Measurements from ENCODE around the gene NRIP1.

The NRIP1 gene

GRCh38 chr21:14962217-14962616 is 102.6 kb downstream of the NRIP1 start:
- 100% methylated on average over 1 of the region's 3 CpGs for WGBS (ENCODE audit: extremely low coverage, insufficient coverage, low lambda C conversion rate)
- H3K23ac ChIP-seq (ENCODE audit: low read length) = no peak overlapping the region
- no peak overlapping the region for H3K18ac ChIP-seq (ENCODE audit: low read length)
- no peak overlapping the region for H3K56ac ChIP-seq (ENCODE audit: low read length)
- H2BK15ac ChIP-seq (replicated peaks; ENCODE audit: low read depth) = no peak overlapping the region
- no peak overlapping the region for H2AK5ac ChIP-seq (ENCODE audit: low read length)
- no peak overlapping the region for H3K4ac ChIP-seq (ENCODE audit: low read depth, low read length)
- no peak overlapping the region for H3K9ac ChIP-seq (ENCODE audit: low read length)
- no peak overlapping the region for H2BK120ac ChIP-seq (ENCODE audit: low read depth, low read length)
- H3K4me2 ChIP-seq (ENCODE audit: low read length) = no peak overlapping the region
- H3K4me3 ChIP-seq (ENCODE audit: low read length) = no peak overlapping the region
- no peaks in the 10 kb centered on the region for H3K79me2 ChIP-seq (ENCODE audit: control insufficient read depth, insufficient read depth, low read length)
- no peak overlapping the region for H4K5ac ChIP-seq (ENCODE audit: low read length)
- no peaks in the 10 kb centered on the region for H3K79me1 ChIP-seq (ENCODE audit: low read length)
- H2BK5ac ChIP-seq (ENCODE audit: low read length) = no peak overlapping the region
- H3K36me3 ChIP-seq (ENCODE audit: control insufficient read depth, insufficient read depth, low read length) = peaks cover 2% of the 10 kb centered on the region
- no peak overlapping the region for H3K27ac ChIP-seq (ENCODE audit: low read depth, low read length)
- peaks cover 3% of the 10 kb centered on the region for H3K4me1 ChIP-seq (ENCODE audit: control insufficient read depth, low read depth, low read length)
- no peaks in the 10 kb centered on the region for H3K27me3 ChIP-seq (ENCODE audit: insufficient read depth, low read length, poor library complexity)
- no peak for DNase-seq
- H4K8ac ChIP-seq (ENCODE audit: low read depth, low read length) = no peak overlapping the region

GRCh38 chr21:14961502-14961901 is 103.3 kb downstream of the NRIP1 start:
- no peak overlapping the region for H4K8ac ChIP-seq (ENCODE audit: low read depth, low read length)
- H3K23ac ChIP-seq (ENCODE audit: low read length) = no peak overlapping the region
- H2BK120ac ChIP-seq (ENCODE audit: low read depth, low read length) = no peak overlapping the region
- H3K9ac ChIP-seq (ENCODE audit: low read length) = no peak overlapping the region
- no peak overlapping the region for H4K5ac ChIP-seq (ENCODE audit: low read length)
- no peak overlapping the region for H3K4me3 ChIP-seq (ENCODE audit: low read length)
- no peaks in the 10 kb centered on the region for H3K36me3 ChIP-seq (ENCODE audit: control insufficient read depth, insufficient read depth, low read length)
- H3K27ac ChIP-seq (ENCODE audit: low read depth, low read length) = no peak overlapping the region
- no peaks in the 10 kb centered on the region for H3K79me2 ChIP-seq (ENCODE audit: control insufficient read depth, insufficient read depth, low read length)
- peaks cover 3% of the 10 kb centered on the region for H3K4me1 ChIP-seq (ENCODE audit: control insufficient read depth, low read depth, low read length)
- no peaks in the 10 kb centered on the region for H3K27me3 ChIP-seq (ENCODE audit: insufficient read depth, low read length, poor library complexity)
- no peak overlapping the region for H3K4me2 ChIP-seq (ENCODE audit: low read length)
- no peak overlapping the region for H3K18ac ChIP-seq (ENCODE audit: low read length)
- no peak overlapping the region for H2AK5ac ChIP-seq (ENCODE audit: low read length)
- no peak overlapping the region for H3K56ac ChIP-seq (ENCODE audit: low read length)
- H2BK15ac ChIP-seq (replicated peaks; ENCODE audit: low read depth) = no peak overlapping the region
- 100% methylated on average over 1 of the region's 3 CpGs for WGBS (ENCODE audit: extremely low coverage, insufficient coverage, low lambda C conversion rate)
- DNase-seq = no peak
- H3K79me1 ChIP-seq (ENCODE audit: low read length) = no peaks in the 10 kb centered on the region
- no peak overlapping the region for H2BK5ac ChIP-seq (ENCODE audit: low read length)
- H3K4ac ChIP-seq (ENCODE audit: low read depth, low read length) = no peak overlapping the region

- H3K9ac ChIP-seq (ENCODE audit: low read length) = no peak overlapping the region
Observed at GRCh38 chr21:14959343-14959742, 105.5 kb downstream of the NRIP1 start.

GRCh38 chr21:14957836-14958235 is 107.0 kb downstream of the NRIP1 start:
- Histone ChIP-seq H3K27me3 (ENCODE audit: insufficient read depth, low read length, poor library complexity) (no peaks in the 10 kb centered on the region), H3K9ac (ENCODE audit: low read length) (no peak overlapping the region), H3K4me1 (ENCODE audit: control insufficient read depth, low read depth, low read length) (peaks cover 3% of the 10 kb centered on the region), H2BK120ac (ENCODE audit: low read depth, low read length) (no peak overlapping the region), H4K5ac (ENCODE audit: low read length) (no peak overlapping the region), H2BK5ac (ENCODE audit: low read length) (no peak overlapping the region), H4K8ac (ENCODE audit: low read depth, low read length) (no peak overlapping the region), H3K79me1 (ENCODE audit: low read length) (no peaks in the 10 kb centered on the region), H2AK5ac (ENCODE audit: low read length) (no peak overlapping the region), H3K4me3 (ENCODE audit: low read length) (no peak overlapping the region), H3K36me3 (ENCODE audit: control insufficient read depth, insufficient read depth, low read length) (no peaks in the 10 kb centered on the region), H3K4me2 (ENCODE audit: low read length) (no peak overlapping the region), H3K18ac (ENCODE audit: low read length) (peak overlapping the region; percentile 68), H3K23ac (ENCODE audit: low read length) (no peak overlapping the region), H3K56ac (ENCODE audit: low read length) (no peak overlapping the region), H3K79me2 (ENCODE audit: control insufficient read depth, insufficient read depth, low read length) (no peaks in the 10 kb centered on the region), H2BK15ac (replicated peaks; ENCODE audit: low read depth) (no peak overlapping the region), H3K4ac (ENCODE audit: low read depth, low read length) (no peak overlapping the region), H3K27ac (ENCODE audit: low read depth, low read length) (no peak overlapping the region)
- WGBS (ENCODE audit: extremely low coverage, insufficient coverage, low lambda C conversion rate) = no CpG with 5 or more reads among the region's 1 CpG
- DNase-seq = no peak

More at GRCh38 chr21:14959343-14959742, 105.5 kb downstream of the NRIP1 start:
- H2BK5ac ChIP-seq (ENCODE audit: low read length) = no peak overlapping the region
- no peaks in the 10 kb centered on the region for H3K79me2 ChIP-seq (ENCODE audit: control insufficient read depth, insufficient read depth, low read length)
- no peak overlapping the region for H3K4me2 ChIP-seq (ENCODE audit: low read length)
- no peak overlapping the region for H3K23ac ChIP-seq (ENCODE audit: low read length)
- no peaks in the 10 kb centered on the region for H3K36me3 ChIP-seq (ENCODE audit: control insufficient read depth, insufficient read depth, low read length)
- no peak overlapping the region for H3K4ac ChIP-seq (ENCODE audit: low read depth, low read length)
- H3K4me3 ChIP-seq (ENCODE audit: low read length) = no peak overlapping the region
- no peaks in the 10 kb centered on the region for H3K79me1 ChIP-seq (ENCODE audit: low read length)
- no peak for DNase-seq
- no peak overlapping the region for H2AK5ac ChIP-seq (ENCODE audit: low read length)
- no peak overlapping the region for H2BK15ac ChIP-seq (replicated peaks; ENCODE audit: low read depth)
- no peaks in the 10 kb centered on the region for H3K27me3 ChIP-seq (ENCODE audit: insufficient read depth, low read length, poor library complexity)
- no CpG with 5 or more reads among the region's 3 CpGs for WGBS (ENCODE audit: extremely low coverage, insufficient coverage, low lambda C conversion rate)
- no peak overlapping the region for H3K18ac ChIP-seq (ENCODE audit: low read length)
- H3K4me1 ChIP-seq (ENCODE audit: control insufficient read depth, low read depth, low read length) = peaks cover 3% of the 10 kb centered on the region
- no peak overlapping the region for H4K8ac ChIP-seq (ENCODE audit: low read depth, low read length)
- no peak overlapping the region for H2BK120ac ChIP-seq (ENCODE audit: low read depth, low read length)
- no peak overlapping the region for H4K5ac ChIP-seq (ENCODE audit: low read length)
- no peak overlapping the region for H3K27ac ChIP-seq (ENCODE audit: low read depth, low read length)
- H3K56ac ChIP-seq (ENCODE audit: low read length) = no peak overlapping the region

- no peaks in the 10 kb centered on the region for H3K36me3 ChIP-seq (ENCODE audit: control insufficient read depth, insufficient read depth, low read length)
- H3K23ac ChIP-seq (ENCODE audit: low read length) = no peak overlapping the region
- H3K4ac ChIP-seq (ENCODE audit: low read depth, low read length) = no peak overlapping the region
- H3K79me2 ChIP-seq (ENCODE audit: control insufficient read depth, insufficient read depth, low read length) = no peaks in the 10 kb centered on the region
- no peak overlapping the region for H2BK15ac ChIP-seq (replicated peaks; ENCODE audit: low read depth)
- no peak overlapping the region for H3K9ac ChIP-seq (ENCODE audit: low read length)
- H3K27me3 ChIP-seq (ENCODE audit: insufficient read depth, low read length, poor library complexity) = no peaks in the 10 kb centered on the region
- no peaks in the 10 kb centered on the region for H3K79me1 ChIP-seq (ENCODE audit: low read length)
- H3K4me2 ChIP-seq (ENCODE audit: low read length) = no peak overlapping the region
- H2BK120ac ChIP-seq (ENCODE audit: low read depth, low read length) = no peak overlapping the region
- H3K4me1 ChIP-seq (ENCODE audit: control insufficient read depth, low read depth, low read length) = peaks cover 3% of the 10 kb centered on the region
- no peak overlapping the region for H2AK5ac ChIP-seq (ENCODE audit: low read length)
- H3K27ac ChIP-seq (ENCODE audit: low read depth, low read length) = no peak overlapping the region
- H3K18ac ChIP-seq (ENCODE audit: low read length) = no peak overlapping the region
- DNase-seq = no peak
- no peak overlapping the region for H4K5ac ChIP-seq (ENCODE audit: low read length)
- no peak overlapping the region for H3K56ac ChIP-seq (ENCODE audit: low read length)
- no peak overlapping the region for H4K8ac ChIP-seq (ENCODE audit: low read depth, low read length)
- H3K4me3 ChIP-seq (ENCODE audit: low read length) = no peak overlapping the region
- no CpG with 5 or more reads among the region's 4 CpGs for WGBS (ENCODE audit: extremely low coverage, insufficient coverage, low lambda C conversion rate)
- no peak overlapping the region for H2BK5ac ChIP-seq (ENCODE audit: low read length)
Observed at GRCh38 chr21:14956807-14957206, 108.0 kb downstream of the NRIP1 start.

- no peak for DNase-seq
- H2BK5ac ChIP-seq (ENCODE audit: low read length) = no peak overlapping the region
- H3K56ac ChIP-seq (ENCODE audit: low read length) = no peak overlapping the region
- no peak overlapping the region for H3K4ac ChIP-seq (ENCODE audit: low read depth, low read length)
- H3K23ac ChIP-seq (ENCODE audit: low read length) = no peak overlapping the region
- no peak overlapping the region for H4K5ac ChIP-seq (ENCODE audit: low read length)
- H2AK5ac ChIP-seq (ENCODE audit: low read length) = no peak overlapping the region
- no peaks in the 10 kb centered on the region for H3K27me3 ChIP-seq (ENCODE audit: insufficient read depth, low read length, poor library complexity)
- H2BK120ac ChIP-seq (ENCODE audit: low read depth, low read length) = no peak overlapping the region
- H3K27ac ChIP-seq (ENCODE audit: low read depth, low read length) = no peak overlapping the region
- no peak overlapping the region for H3K18ac ChIP-seq (ENCODE audit: low read length)
- H3K4me1 ChIP-seq (ENCODE audit: control insufficient read depth, low read depth, low read length) = peaks cover 3% of the 10 kb centered on the region
- H3K4me2 ChIP-seq (ENCODE audit: low read length) = no peak overlapping the region
- no peaks in the 10 kb centered on the region for H3K36me3 ChIP-seq (ENCODE audit: control insufficient read depth, insufficient read depth, low read length)
- no peak overlapping the region for H2BK15ac ChIP-seq (replicated peaks; ENCODE audit: low read depth)
- no peak overlapping the region for H3K4me3 ChIP-seq (ENCODE audit: low read length)
- no CpG with 5 or more reads among the region's 6 CpGs for WGBS (ENCODE audit: extremely low coverage, insufficient coverage, low lambda C conversion rate)
- H3K79me1 ChIP-seq (ENCODE audit: low read length) = no peaks in the 10 kb centered on the region
- no peaks in the 10 kb centered on the region for H3K79me2 ChIP-seq (ENCODE audit: control insufficient read depth, insufficient read depth, low read length)
- no peak overlapping the region for H4K8ac ChIP-seq (ENCODE audit: low read depth, low read length)
- H3K9ac ChIP-seq (ENCODE audit: low read length) = no peak overlapping the region
Observed at GRCh38 chr21:14955936-14956520, 108.8 kb downstream of the NRIP1 start.
